Cardiac fibroblast (primary cell): ENCODE results near the gene GJA9.

Experiments
- DNase-seq, 2 donors: peaks; one replicate each; pipeline versions ENCODE4 v3.0.0 to v3.0.0-alpha.2; 2010; ENCODE audit warnings: low read depth in 2 of 2
- H3K4me3 ChIP-seq, 2 donors: replicated peaks in 1 of 2; 1 replicate in 1 of 2; 2 replicates in 1 of 2; pipeline ENCODE4 v1.5.1; 2011; ENCODE audit warnings: low read depth in 2 of 2, low read length in 2 of 2, mild to moderate bottlenecking in 2 of 2, moderate library complexity in 1 of 2
- CTCF ChIP-seq: IDR thresholded peaks from one replicate; pipeline ENCODE4 v1.5.1; 2011; ENCODE audit warnings: low read depth, mild to moderate bottlenecking, low read length, inconsistent platforms

The GJA9 gene

GRCh38 chr1:38888423-38889333 is 7.3 kb upstream of the GJA9 start:
- DNase-seq, result no peak
- H3K4me3 ChIP-seq, result no peak overlapping the region
- TF ChIP-seq CTCF, result no peak

- DNase-seq, result no peak
- TF ChIP-seq CTCF, result no peak
- H3K4me3 ChIP-seq, result no peak overlapping the region
These were observed 3.7 kb upstream of the GJA9 start for GRCh38 chr1:38885092-38885491.

- H3K4me3 ChIP-seq, result no peak overlapping the region
- no peak for TF ChIP-seq CTCF
- no peak for DNase-seq
These were observed 5.6 kb downstream of the GJA9 start for GRCh38 chr1:38875811-38876210.

- peak within 1 kb of the TSS; percentile 85 to 92 for H3K4me3 ChIP-seq
- TF ChIP-seq CTCF, result peak; percentile 7
These were observed 8.1 kb downstream of the GJA9 start, which contains the start of gene MYCBP for GRCh38 chr1:38873027-38873969. MYCBP (minus strand) TSS chr1:38873348; CDS start chr1:38873305, 43 bp downstream.

GRCh38 chr1:38872401-38873026 is 8.9 kb downstream of the GJA9 start:
- DNase-seq, result peak; percentile 39 to 42
- H3K4me3 ChIP-seq, result peak overlapping the region; percentile 85 to 92
- TF ChIP-seq CTCF, result no peak

More at GRCh38 chr1:38873027-38873969, 8.1 kb downstream of the GJA9 start, which contains the start of gene MYCBP:
- DNase-seq, result peak; percentile 96 to 97

GRCh38 chr1:38870996-38871395 is 10.4 kb downstream of the GJA9 start:
- DNase-seq, result no peak
- no peak overlapping the region for H3K4me3 ChIP-seq
- TF ChIP-seq CTCF, result no peak
